ENCODE data around the gene NCOA4. TPM values are rescaled to one million over a fixed set of nuclear protein-coding genes. Genes with fewer than 3 reads are reported as not detected.

NCOA4 gene
- total RNA-seq, 1 experiment from 2014 or later, result 69.4 TPM

GRCh38 chr10:46069771-46070463 is 39.5 kb upstream of the NCOA4 start:
- ChIA-PET CTCF (interaction anchor here (0.8 kb wide), 1 partner anchor 19 kb away, joined by 3 read pairs; no protein-coding TSS in a partner anchor), POLR2A (no interaction called here)
- DNase-seq (ENCODE audit: low spot score), result no peak
- H3K4me3 Mint-ChIP-seq, result no peak overlapping the region
- no peak overlapping the region for H3K27ac Mint-ChIP-seq
- peaks cover 5% of the 10 kb centered on the region; the same call in 1 of the 2 replicates for H3K9me3 Mint-ChIP-seq
- no peak for TF ChIP-seq TEAD1 (CRISPR knock-in tag; IDR thresholded peaks at IDR 0.05)
- TF ChIP-seq ZNF532 (CRISPR knock-in tag; IDR thresholded peaks at IDR 0.05; ENCODE audit: borderline replicate concordance), result no peak
- TF ChIP-seq SMAD4 (CRISPR knock-in tag; IDR thresholded peaks at IDR 0.05), result no peak
- no peak for TF ChIP-seq MAX (CRISPR knock-in tag; IDR thresholded peaks at IDR 0.05)
- no peak for TF ChIP-seq FOXP4 (CRISPR knock-in tag; IDR thresholded peaks at IDR 0.05)
- ATAC-seq, result no peak
- H3K4me1 Mint-ChIP-seq, result peaks cover 9% of the 10 kb centered on the region
- no peaks in the 10 kb centered on the region for H3K36me3 Mint-ChIP-seq
- peaks cover 21% of the 10 kb centered on the region for H3K27me3 Mint-ChIP-seq (ENCODE audit: low read depth)

- H3K4me1 Mint-ChIP-seq, result peaks cover 9% of the 10 kb centered on the region
- H3K4me3 Mint-ChIP-seq, result no peak overlapping the region
- peaks cover 21% of the 10 kb centered on the region for H3K27me3 Mint-ChIP-seq (ENCODE audit: low read depth)
- H3K9me3 Mint-ChIP-seq, result peaks cover 5% of the 10 kb centered on the region; the same call in 1 of the 2 replicates
- H3K27ac Mint-ChIP-seq, result no peak overlapping the region
- POLR2A ChIA-PET, result no interaction called here
- TF ChIP-seq ZNF263 (CRISPR knock-in tag; IDR thresholded peaks at IDR 0.05; ENCODE audit: low read depth) (no peak), ZBTB21 (CRISPR knock-in tag; IDR thresholded peaks at IDR 0.05; ENCODE audit: borderline replicate concordance) (no peak), JUN (CRISPR knock-in tag; IDR thresholded peaks at IDR 0.05) (no peak), NFYB (CRISPR knock-in tag; conservative IDR thresholded peaks at IDR 0.05; ENCODE audit: low read depth) (no peak), PRRX2 (CRISPR knock-in tag; IDR thresholded peaks at IDR 0.05) (no peak), ZNF425 (CRISPR knock-in tag; conservative IDR thresholded peaks at IDR 0.05) (no peak), ATF3 (CRISPR knock-in tag; conservative IDR thresholded peaks at IDR 0.05) (no peak), ZNF219 (CRISPR knock-in tag; IDR thresholded peaks at IDR 0.05; ENCODE audit: borderline replicate concordance) (no peak), MYBL2 (CRISPR knock-in tag; IDR thresholded peaks at IDR 0.05) (no peak)
- CTCF ChIA-PET, result no interaction called here
- no peak for ATAC-seq
- H3K36me3 Mint-ChIP-seq, result no peaks in the 10 kb centered on the region
- no peak for DNase-seq (ENCODE audit: low spot score)
Observed at GRCh38 chr10:46068905-46069304, 38.5 kb upstream of the NCOA4 start.

Data from WTC11 (cell line).